ENCODE results near the gene PRC1.

Gene PRC1

DNA sequence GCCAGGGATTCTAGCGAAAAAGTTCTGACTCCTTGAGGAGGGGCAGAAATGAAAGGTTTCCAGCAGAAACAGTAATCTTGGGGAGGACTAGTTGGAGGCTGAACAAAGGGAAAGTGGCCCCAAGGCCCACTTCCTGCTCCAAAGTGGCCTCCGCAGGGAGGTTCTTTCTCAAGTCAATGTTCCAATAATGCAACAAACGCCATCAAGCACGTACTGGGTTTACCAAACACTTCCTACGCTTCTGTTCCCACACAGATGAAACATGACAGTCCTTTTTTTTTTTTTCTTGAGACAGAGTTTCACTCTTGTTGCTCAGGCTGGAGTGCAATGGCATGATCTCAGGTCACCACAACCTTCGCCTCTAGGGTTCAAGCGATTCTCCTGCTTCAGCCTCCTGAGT lies 49.2 kb downstream of the PRC1 start:
- Mint-ChIP-seq H3K4me3 (no peak overlapping the region), H3K4me1 (ENCODE audit: low read depth) (peaks cover 29% of the 10 kb centered on the region)

DNA sequence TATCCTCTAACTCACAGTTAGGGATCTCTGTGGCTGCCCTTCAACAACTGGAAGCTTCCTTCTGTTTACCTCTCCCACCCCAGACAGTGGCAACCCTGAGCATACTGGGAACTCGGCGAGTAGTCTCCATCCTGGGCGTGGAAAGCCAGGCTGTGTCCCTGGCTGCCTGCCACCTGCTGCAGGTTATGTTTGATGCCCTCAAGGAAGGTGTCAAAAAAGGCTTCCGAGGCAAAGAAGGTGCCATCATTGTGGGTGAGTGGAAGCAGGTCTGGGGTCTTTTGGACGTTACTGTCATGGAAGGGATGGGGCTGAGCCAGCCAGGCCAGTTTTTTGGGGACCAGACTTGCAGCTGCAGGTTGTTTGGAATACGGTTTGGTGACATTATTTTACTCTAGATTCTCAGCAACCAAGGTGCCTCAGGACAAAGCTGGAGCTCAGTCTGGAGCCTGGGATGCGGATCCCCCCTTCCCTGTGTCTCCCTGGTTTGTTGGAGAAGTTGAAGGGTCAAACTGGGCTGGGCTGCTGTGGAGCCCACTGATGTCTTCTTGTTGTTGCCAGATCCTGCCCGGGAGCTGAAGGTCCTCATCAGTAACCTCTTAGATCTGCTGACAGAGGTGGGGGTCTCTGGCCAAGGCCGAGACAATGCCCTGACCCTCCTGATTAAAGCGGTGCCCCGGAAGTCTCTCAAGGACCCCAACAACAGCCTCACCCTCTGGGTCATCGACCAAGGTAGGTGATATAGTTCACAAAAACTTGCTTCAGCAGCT lies 51.8 kb downstream of the PRC1 start:
- intact Hi-C loops (cut with micrococcal nuclease), result no loop called here
- H3K27ac Mint-ChIP-seq, result no peak overlapping the region
- H3K9me3 Mint-ChIP-seq, result no peaks in the 10 kb centered on the region
- peaks cover 6% of the 10 kb centered on the region for H3K4me1 Mint-ChIP-seq (ENCODE audit: low read depth)
- H3K27me3 Mint-ChIP-seq, result no peaks in the 10 kb centered on the region
- H3K36me3 Mint-ChIP-seq (ENCODE audit: low read depth), result peaks cover 96% of the 10 kb centered on the region
- H3K4me3 Mint-ChIP-seq, result no peak overlapping the region

More for the DNA sequence above, 49.2 kb downstream of the PRC1 start:
- intact Hi-C loops (cut with micrococcal nuclease), result no loop called here
- Mint-ChIP-seq H3K36me3 (ENCODE audit: low read depth) (peaks cover 100% of the 10 kb centered on the region), H3K27me3 (no peaks in the 10 kb centered on the region), H3K27ac (no peak overlapping the region), H3K9me3 (no peaks in the 10 kb centered on the region)

DNA sequence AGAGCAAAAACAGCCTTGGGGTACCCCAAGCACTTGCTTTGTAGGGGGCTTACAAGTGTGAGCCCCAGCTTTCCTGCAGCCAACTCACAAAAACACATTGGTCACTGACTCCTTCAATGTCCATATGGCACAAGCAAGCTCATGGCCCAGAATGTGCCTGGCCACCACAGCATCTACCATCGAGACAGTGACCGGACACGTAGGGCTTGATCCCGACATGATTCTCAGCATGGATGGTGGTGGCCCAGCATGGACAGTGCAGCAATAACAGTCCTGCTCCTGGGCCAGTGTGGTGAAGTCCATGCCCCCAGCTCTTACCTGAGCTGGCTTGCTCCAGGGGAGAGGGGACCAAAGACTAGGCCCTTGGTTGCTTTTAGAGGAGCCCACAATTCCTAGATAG lies 53.3 kb downstream of the PRC1 start:
- Mint-ChIP-seq H3K27ac (no peak overlapping the region), H3K4me3 (no peak overlapping the region), H3K4me1 (ENCODE audit: low read depth) (peaks cover 12% of the 10 kb centered on the region), H3K27me3 (no peaks in the 10 kb centered on the region), H3K36me3 (ENCODE audit: low read depth) (peaks cover 87% of the 10 kb centered on the region), H3K9me3 (no peaks in the 10 kb centered on the region)
- intact Hi-C loops (cut with micrococcal nuclease), result no loop called here

DNA sequence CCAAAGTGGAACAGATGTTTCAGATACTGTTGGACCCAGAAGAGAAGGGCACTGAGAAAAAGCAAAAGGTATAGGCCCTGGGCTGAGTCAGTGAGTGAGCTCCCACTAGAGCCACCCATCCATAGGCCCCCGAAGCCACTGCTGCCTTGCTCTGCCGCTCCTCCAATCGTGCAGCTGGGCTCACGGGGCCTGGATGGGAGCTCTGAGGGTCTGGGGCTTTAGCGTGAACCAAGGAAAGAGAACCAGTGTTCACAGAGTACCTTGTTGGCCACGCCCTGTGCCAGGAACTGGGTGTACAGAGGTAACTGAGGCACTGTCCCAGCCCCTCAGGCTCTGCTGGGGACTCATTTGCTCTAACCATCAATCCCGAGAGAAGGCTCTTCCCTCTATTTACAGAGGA lies 54.6 kb downstream of the PRC1 start:
- H3K9me3 Mint-ChIP-seq, result no peaks in the 10 kb centered on the region
- H3K27me3 Mint-ChIP-seq, result no peaks in the 10 kb centered on the region
- no peak overlapping the region for H3K27ac Mint-ChIP-seq
- peaks cover 20% of the 10 kb centered on the region for H3K4me1 Mint-ChIP-seq (ENCODE audit: low read depth)
- intact Hi-C loops (cut with micrococcal nuclease), result loop anchor here (10.0 kb wide), 1 partner anchor 55 kb away; the partner anchor contains the start of gene FES
- no peak overlapping the region for H3K4me3 Mint-ChIP-seq
- peaks cover 84% of the 10 kb centered on the region for H3K36me3 Mint-ChIP-seq (ENCODE audit: low read depth)

DNA sequence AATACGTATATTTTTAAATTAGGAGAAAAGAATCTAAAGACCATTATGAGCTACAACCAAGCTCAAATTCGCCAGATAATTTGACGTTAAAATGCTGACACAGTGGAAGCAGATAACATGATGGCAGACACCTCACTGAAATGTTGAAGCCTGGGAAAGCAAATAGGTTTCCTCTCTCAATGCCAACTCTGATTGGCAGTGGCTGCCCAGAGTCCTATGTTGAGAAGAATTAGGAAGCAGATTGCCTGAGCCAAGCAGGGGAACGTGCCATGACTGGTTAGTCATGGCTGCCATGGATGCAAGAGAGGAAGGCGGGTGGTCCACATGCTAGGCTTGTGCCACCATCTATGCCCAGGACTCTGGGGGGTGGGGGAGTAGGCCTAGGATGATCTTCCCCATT lies 56.1 kb downstream of the PRC1 start:
- H3K27me3 Mint-ChIP-seq, result no peaks in the 10 kb centered on the region
- H3K4me1 Mint-ChIP-seq (ENCODE audit: low read depth), result peaks cover 29% of the 10 kb centered on the region
- H3K4me3 Mint-ChIP-seq, result no peak overlapping the region
- H3K36me3 Mint-ChIP-seq (ENCODE audit: low read depth), result peaks cover 69% of the 10 kb centered on the region
- no peaks in the 10 kb centered on the region for H3K9me3 Mint-ChIP-seq
- intact Hi-C loops (cut with micrococcal nuclease), result loop anchor here (10.0 kb wide), 1 partner anchor 53 kb away; the partner anchor contains the start of gene FES
- H3K27ac Mint-ChIP-seq, result no peak overlapping the region

DNA sequence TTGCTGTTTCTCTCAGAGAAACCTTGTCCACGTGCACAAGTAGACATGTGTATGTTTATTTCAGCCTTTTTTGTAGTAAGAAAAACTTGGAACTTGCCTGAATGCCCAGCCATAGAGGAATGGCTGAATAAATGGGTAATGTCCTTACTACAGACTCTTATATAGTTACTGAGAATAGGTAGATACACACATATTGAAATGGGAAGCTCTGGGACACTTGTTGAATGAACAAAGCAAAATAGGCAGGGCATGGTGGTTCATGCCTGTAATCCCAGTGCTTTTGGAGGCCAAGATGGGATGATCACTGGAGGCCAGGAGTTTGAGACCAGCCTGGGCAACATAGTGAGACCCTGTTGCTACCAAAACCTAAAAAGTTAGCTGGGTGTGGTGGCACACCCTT lies 57.5 kb downstream of the PRC1 start:
- Mint-ChIP-seq H3K4me1 (ENCODE audit: low read depth) (peaks cover 36% of the 10 kb centered on the region), H3K27ac (no peak overlapping the region), H3K27me3 (no peaks in the 10 kb centered on the region), H3K36me3 (ENCODE audit: low read depth) (peaks cover 55% of the 10 kb centered on the region), H3K4me3 (no peak overlapping the region), H3K9me3 (no peaks in the 10 kb centered on the region)
- intact Hi-C loops (cut with micrococcal nuclease), result loop anchor here (10.0 kb wide), 1 partner anchor 52 kb away; the partner anchor contains the start of gene FES

DNA sequence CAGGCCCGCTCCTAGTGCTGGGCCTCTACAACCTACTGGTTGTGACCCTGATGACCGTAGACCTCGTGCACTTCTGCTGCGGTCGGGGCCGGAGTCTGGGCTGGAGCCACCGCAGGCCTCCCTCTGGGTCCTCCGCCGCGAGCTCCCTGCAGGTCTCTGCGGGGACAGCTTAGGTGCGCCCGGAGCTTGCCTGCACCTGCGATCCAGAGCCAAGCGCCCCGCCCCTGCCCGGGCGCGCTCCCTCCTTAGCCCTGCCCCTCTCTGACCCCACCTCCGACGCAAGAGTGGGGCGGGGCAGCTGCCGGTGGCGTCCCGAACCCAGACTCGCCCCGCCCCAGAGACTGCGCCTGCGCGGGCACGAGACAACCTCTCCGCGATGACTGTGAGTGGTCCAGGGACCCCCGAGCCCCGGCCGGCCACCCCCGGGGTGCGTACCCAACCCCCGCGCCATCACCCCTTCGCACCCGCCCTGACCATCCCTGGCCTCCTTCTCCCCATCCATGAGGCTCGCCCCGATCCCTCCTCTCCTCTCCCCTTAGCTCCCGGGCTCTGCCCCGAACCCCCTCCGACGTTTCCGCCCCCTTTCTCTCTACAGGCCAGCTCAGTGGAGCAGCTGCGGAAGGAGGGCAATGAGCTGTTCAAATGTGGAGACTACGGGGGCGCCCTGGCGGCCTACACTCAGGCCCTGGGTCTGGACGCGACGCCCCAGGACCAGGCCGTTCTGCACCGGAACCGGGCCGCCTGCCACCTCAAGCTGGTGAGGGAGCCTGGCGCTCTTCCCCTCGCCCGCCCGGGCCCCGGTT lies 59.2 kb downstream of the PRC1 start, which contains the start of gene UNC45A:
Gene UNC45A, plus strand, starts transcription at position 337 of the 803 bp plus-strand sequence. Its CDS starts 40 bp downstream, at position 377.
- Mint-ChIP-seq H3K36me3 (ENCODE audit: low read depth) (peaks cover 38% of the 10 kb centered on the region), H3K9me3 (no peaks in the 10 kb centered on the region), H3K4me1 (ENCODE audit: low read depth) (peaks cover 51% of the 10 kb centered on the region), H3K27me3 (no peaks in the 10 kb centered on the region), H3K4me3 (peak within 1 kb of the TSS; percentile 94), H3K27ac (peak within 1 kb of the TSS; percentile 90)
- intact Hi-C loops (cut with micrococcal nuclease), result loop anchor here (2.0 to 10.0 kb wide), 2 partner anchors 32 to 50 kb away; partner anchors contain the start of genes FES and MAN2A2

DNA sequence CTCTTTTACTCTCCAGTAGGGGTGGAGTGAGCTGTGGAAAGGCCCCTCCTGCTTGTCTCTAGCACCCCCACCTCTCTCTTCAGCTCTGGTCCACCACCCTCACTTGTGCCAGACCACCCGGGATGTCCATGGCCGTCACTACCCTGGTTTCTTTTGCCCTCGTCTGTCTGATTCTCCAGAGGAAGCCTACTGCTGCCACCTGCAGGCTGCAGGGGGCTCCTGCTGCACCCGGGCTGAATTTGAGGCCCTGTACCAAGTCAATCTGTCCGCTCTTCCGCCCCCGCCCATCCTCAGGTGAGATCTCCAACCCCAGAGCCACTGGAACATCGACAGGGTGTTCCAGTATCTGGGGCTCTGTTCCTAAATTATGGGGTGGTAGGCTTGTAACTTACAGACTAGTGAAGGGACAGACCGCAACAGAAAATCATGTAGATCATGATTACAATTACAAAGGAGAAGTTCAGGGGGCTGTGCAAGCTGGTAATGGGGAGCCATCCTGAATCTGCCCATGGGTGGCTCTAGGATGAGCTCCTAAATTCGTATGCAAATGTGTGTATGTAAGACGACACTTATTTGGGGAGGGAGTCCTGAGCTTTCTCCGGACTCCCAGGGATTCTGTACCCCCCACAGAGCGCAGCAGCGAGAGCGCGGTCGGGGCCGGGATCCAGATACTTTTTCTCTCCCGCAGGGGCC lies 59.9 kb downstream of the PRC1 start:
- intact Hi-C loops (cut with micrococcal nuclease), result loop anchor here (2.0 to 10.0 kb wide), 2 partner anchors 32 to 50 kb away; partner anchors contain the start of genes FES and MAN2A2
- Mint-ChIP-seq H3K4me1 (ENCODE audit: low read depth) (peaks cover 57% of the 10 kb centered on the region), H3K27ac (peak overlapping the region; percentile 90), H3K27me3 (no peaks in the 10 kb centered on the region), H3K36me3 (ENCODE audit: low read depth) (peaks cover 31% of the 10 kb centered on the region), H3K4me3 (peak overlapping the region; percentile 94), H3K9me3 (no peaks in the 10 kb centered on the region)

DNA sequence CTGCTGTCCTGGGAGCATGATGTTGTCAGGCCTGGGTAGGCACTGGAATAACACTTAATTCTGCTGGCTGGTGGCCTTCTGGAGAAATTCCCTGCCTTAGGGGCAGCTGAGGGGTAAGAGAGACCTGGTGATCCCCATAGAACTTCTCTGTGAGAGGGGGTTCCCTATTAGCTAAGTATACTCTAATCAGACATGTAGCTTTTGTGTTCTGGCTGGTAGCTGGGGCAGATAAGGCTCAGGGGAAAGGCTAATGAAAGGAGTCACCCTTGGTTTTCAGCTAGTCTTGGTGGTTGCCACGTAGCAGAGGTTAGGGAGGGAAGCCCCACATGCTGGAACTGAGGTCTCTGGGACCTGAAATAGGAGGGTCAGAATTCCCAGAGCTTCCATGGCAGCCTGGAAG lies 61.0 kb downstream of the PRC1 start:
- Mint-ChIP-seq H3K36me3 (ENCODE audit: low read depth) (peaks cover 20% of the 10 kb centered on the region), H3K27ac (peak overlapping the region; percentile 97), H3K4me1 (ENCODE audit: low read depth) (peaks cover 64% of the 10 kb centered on the region), H3K9me3 (no peaks in the 10 kb centered on the region), H3K27me3 (no peaks in the 10 kb centered on the region), H3K4me3 (no peak overlapping the region)
- intact Hi-C loops (cut with micrococcal nuclease), result loop anchor here (10.0 kb wide), 1 partner anchor 48 kb away; the partner anchor contains the start of gene FES

DNA sequence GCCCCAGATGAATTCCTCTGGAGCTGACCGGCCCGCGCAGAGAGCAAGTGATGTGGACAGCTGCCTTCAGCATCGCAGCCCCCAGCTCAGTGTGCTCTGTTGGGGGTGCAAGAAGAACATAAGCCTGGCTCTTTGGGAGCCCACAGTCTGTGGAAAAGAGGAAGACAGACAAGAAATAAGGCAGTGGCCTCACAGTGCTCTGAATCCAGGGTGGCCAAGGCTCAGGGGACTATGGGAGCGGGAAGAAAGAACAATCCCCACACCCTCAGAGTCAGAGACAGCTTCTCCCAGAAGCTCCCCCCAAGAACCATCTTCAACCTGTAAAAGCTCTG lies 61.7 kb downstream of the PRC1 start:
- intact Hi-C loops (cut with micrococcal nuclease), result loop anchor here (10.0 kb wide), 1 partner anchor 48 kb away; the partner anchor contains the start of gene FES
- Mint-ChIP-seq H3K9me3 (no peaks in the 10 kb centered on the region), H3K4me1 (ENCODE audit: low read depth) (peaks cover 66% of the 10 kb centered on the region), H3K27ac (peak overlapping the region; percentile 97), H3K36me3 (ENCODE audit: low read depth) (peaks cover 16% of the 10 kb centered on the region), H3K27me3 (no peaks in the 10 kb centered on the region), H3K4me3 (no peak overlapping the region)

DNA sequence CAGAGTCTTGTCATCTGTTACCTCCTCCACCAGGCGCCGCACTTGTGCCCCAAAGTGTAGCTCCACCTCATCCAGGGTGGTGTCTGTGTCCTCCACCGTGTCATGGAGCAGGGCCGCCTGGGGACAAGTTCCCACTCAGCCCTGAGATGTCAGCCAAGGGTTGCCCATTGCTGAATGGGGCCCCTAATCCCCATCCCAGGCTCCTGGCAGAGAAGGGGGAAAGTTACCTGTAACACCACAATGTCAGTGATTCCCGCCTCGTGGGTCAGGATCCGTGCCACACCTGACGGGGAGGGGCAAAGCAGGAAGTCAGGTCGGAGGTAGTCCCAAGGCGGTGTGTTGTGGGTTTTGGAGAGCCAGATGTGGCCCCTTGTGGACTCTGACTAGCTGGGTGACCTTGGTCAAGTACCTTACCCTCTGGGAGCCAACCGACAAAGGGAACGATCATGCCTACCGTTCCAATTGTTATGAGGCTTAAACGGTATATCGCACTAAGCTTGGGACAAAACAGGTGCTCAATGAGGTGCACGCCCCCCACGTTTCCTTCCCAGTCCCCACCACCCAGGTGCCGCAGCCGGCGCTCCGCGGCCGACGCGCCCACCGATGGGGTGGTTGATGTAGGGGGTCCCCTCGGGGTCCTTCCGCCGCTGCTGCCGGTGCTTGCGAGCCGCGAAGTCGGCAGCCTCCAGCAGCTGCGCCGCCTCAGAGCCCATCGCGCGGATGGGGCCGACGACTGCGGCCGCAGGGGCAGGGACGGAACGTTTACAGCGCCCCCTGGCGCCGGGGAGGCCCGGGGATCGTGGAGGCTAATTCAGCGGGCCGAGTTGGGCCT lies 62.3 kb downstream of the PRC1 start, which contains the start of gene HDDC3:
Gene HDDC3, minus strand, starts transcription at position 722 of the 832 bp plus-strand sequence. Its CDS starts 9 bp downstream, at position 713.
- Mint-ChIP-seq H3K9me3 (no peaks in the 10 kb centered on the region), H3K36me3 (ENCODE audit: low read depth) (peaks cover 16% of the 10 kb centered on the region), H3K4me3 (peak within 1 kb of the TSS; percentile 85), H3K27ac (peak within 1 kb of the TSS; percentile 97), H3K27me3 (no peaks in the 10 kb centered on the region), H3K4me1 (ENCODE audit: low read depth) (peaks cover 64% of the 10 kb centered on the region)
- intact Hi-C loops (cut with micrococcal nuclease), result loop anchor here (2.0 to 10.0 kb wide), 2 partner anchors 17 to 47 kb away; partner anchors contain the start of gene FES

DNA sequence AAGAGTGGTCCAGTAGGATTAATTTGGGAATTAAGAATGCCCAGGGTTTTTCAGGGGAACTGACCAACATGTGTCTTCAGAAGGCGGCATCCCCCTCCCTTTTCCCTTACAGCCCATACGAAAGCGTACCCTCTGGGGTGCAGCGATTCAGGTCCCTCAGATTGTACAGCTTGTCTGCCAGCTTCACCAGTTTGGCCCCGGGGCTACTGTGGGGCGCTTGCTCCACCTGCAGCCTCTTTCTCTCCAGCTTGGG lies 62.8 kb downstream of the PRC1 start:
- H3K9me3 Mint-ChIP-seq, result no peaks in the 10 kb centered on the region
- peak overlapping the region; percentile 97 for H3K27ac Mint-ChIP-seq
- intact Hi-C loops (cut with micrococcal nuclease), result loop anchor here (2.0 to 10.0 kb wide), 2 partner anchors 17 to 47 kb away; partner anchors contain the start of gene FES
- H3K36me3 Mint-ChIP-seq (ENCODE audit: low read depth), result peaks cover 15% of the 10 kb centered on the region
- H3K27me3 Mint-ChIP-seq, result no peaks in the 10 kb centered on the region
- H3K4me3 Mint-ChIP-seq, result peak overlapping the region; percentile 85
- peaks cover 59% of the 10 kb centered on the region for H3K4me1 Mint-ChIP-seq (ENCODE audit: low read depth)

All from dendritic cell treated with granulocyte-macrophage colony-stimulating factor and Interleukin-4, amounts not matched to agents 40 ng/mL and 50 ng/mL, for 4 days (primary cell).